OCI-LY7 (cell line): ENCODE measurements around the gene TFEB. TPM values are rescaled to one million over a fixed set of nuclear protein-coding genes. Genes with fewer than 3 reads are reported as not detected.

Experiments used
- BruUV-seq: library from RNA; stranded (reverse); fragments of 400-500 nt; replicated peaks from 2 replicates; lab custom pipeline; 2021; lab: Mats Ljungman, UMichigan
- CTCF ChIA-PET: fragments of 300-600 bp; sonication (Branson Sonifier 250); formaldehyde crosslinking; loops from one replicate; lab custom pipeline; 2022; ENCODE audit warnings: antibody characterized with exemption; ENCODE audit not compliant: unreplicated experiment; lab: Charles Lee
- POLR2A ChIA-PET: fragments of 300-600 bp; sonication (Branson Sonifier 250); formaldehyde crosslinking; loops from one replicate; lab custom pipeline; 2022; ENCODE audit warnings: antibody characterized with exemption; lab: Charles Lee
- DNase-seq: peaks from one replicate; pipeline ENCODE4 v3.0.0-alpha.2; 2015; ENCODE audit warnings: low spot score
- H2AFZ ChIP-seq: fragments of 200-600 bp; sonication (generic), shearing (Covaris generic); 2 replicates; pipeline ENCODE4 v1.6.1; 2014; ENCODE audit warnings: mild to moderate bottlenecking, antibody characterized with exemption, low read length, moderate library complexity
- H3K27ac ChIP-seq: fragments of 200-600 bp; sonication (generic); 2 replicates; pipeline ENCODE4 v1.5.1; 2014; ENCODE audit warnings: mixed run types, low read depth, mild to moderate bottlenecking, moderate library complexity, low read length, inconsistent platforms; ENCODE audit not compliant: poor library complexity, severe bottlenecking
- H3K36me3 ChIP-seq: fragments of 200-600 bp; sonication (generic); 2 replicates; pipeline ENCODE4 v1.6.1; 2014; ENCODE audit warnings: mild to moderate bottlenecking, antibody characterized with exemption, low read length, moderate library complexity, mixed read lengths; ENCODE audit not compliant: insufficient read depth
- H3K4me1 ChIP-seq: fragments of 200-600 bp; sonication (generic); 2 replicates; pipeline ENCODE4 v1.5.1; 2014; ENCODE audit warnings: mild to moderate bottlenecking, low read length; ENCODE audit not compliant: insufficient read depth, poor library complexity, severe bottlenecking
- H3K4me2 ChIP-seq: fragments of 200-600 bp; sonication (generic); 2 replicates; pipeline ENCODE4 v1.6.1; 2014; ENCODE audit warnings: mild to moderate bottlenecking, low read length
- H3K4me3 ChIP-seq: fragments of 200-600 bp; sonication (generic); 2 replicates; pipeline ENCODE4 v1.5.1; 2014; ENCODE audit warnings: mild to moderate bottlenecking, low read depth, low read length; ENCODE audit not compliant: poor library complexity, severe bottlenecking
- H3K79me2 ChIP-seq: fragments of 200-600 bp; sonication (generic); 2 replicates; pipeline ENCODE4 v1.6.1; 2016; ENCODE audit warnings: low read depth, mild to moderate bottlenecking, low read length, moderate library complexity, mixed read lengths; ENCODE audit not compliant: insufficient read depth
- H3K9me2 ChIP-seq: fragments of 200-600 bp; sonication (generic); 2 replicates; pipeline ENCODE4 v1.6.1; 2016; ENCODE audit warnings: mild to moderate bottlenecking, low read length, mixed read lengths; ENCODE audit not compliant: insufficient read depth
- H3K9me3 ChIP-seq: fragments of 200-600 bp; sonication (generic); 2 replicates; pipeline ENCODE4 v1.6.1; 2014; ENCODE audit warnings: mild to moderate bottlenecking, mixed run types, low read length, mixed read lengths
- H4K20me1 ChIP-seq: fragments of 200-600 bp; sonication (generic); 2 replicates; pipeline ENCODE4 v1.6.1; 2014; ENCODE audit warnings: mild to moderate bottlenecking, antibody characterized with exemption, low read length, moderate library complexity, mixed read lengths; ENCODE audit not compliant: insufficient read depth
- EZH2phosphoT487 ChIP-seq: fragments of 200-600 bp; sonication (generic); IDR thresholded peaks from 2 replicates; pipeline ENCODE4 v1.6.1; 2018; ENCODE audit warnings: low read depth, borderline replicate concordance, mild to moderate bottlenecking, mixed run types, antibody characterized with exemption, low read length, moderate library complexity, mixed read lengths
- intact Hi-C: fragments of 100-400 bp; cut with micrococcal nuclease; formaldehyde crosslinking; loops from one replicate; pipeline ENCODE4 v1.10.0; 2022; ENCODE audit not compliant: unreplicated experiment
- total RNA-seq, 2 experiments: library from RNA; depleted of rRNA in 1 of 2; stranded (reverse); fragments of >200 nt in 1 of 2; shearing (Covaris generic) in 1 of 2; gene quantifications; 2 replicates each; pipeline ENCODE4 v1.2.3, GENCODE V29; 2014 to 2022
- TF ChIP-seq, protein P1 (sequence below): fragments of 200-600 bp; sonication (generic); conservative IDR thresholded peaks from 2 replicates; pipeline ENCODE4 v1.5.1; 2014; ENCODE audit warnings: mild to moderate bottlenecking, antibody characterized with exemption, low read length, moderate library complexity, mixed read lengths

Gene TFEB
- total RNA-seq, 2 experiments from 2014 or later, result 36.8 to 60.0 TPM

DNA sequence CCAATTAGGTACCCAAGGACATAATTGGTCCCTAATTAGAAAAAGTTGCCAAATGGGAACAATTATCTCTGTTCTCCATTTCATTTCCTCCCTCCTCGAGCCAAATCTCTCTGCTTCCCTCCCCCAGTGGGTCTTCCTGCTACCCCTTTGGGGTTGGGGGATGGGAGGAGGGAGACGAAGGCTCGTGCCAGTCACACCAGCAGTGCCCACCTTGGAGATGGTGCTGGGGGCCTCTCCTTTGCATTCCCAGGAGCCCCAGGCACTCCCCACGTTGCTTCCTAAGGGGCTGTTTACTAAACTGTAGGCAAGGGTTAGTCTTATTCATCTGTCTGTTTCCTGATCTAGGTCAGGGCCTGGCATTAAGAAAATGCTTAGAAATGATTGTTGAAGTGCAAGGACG is 64.0 kb downstream of the TFEB start:
- Histone ChIP-seq H3K4me3 (no peak overlapping the region), H3K27ac (no peak overlapping the region), H3K4me1 (no peaks in the 10 kb centered on the region), H3K36me3 (no peaks in the 10 kb centered on the region), H2AFZ (no peak overlapping the region), H4K20me1 (no peaks in the 10 kb centered on the region), H3K79me2 (no peaks in the 10 kb centered on the region), H3K4me2 (no peak overlapping the region), H3K9me3 (no peaks in the 10 kb centered on the region), H3K9me2 (no peaks in the 10 kb centered on the region)
- TF ChIP-seq EZH2phosphoT487, result no peak
- TF ChIP-seq, protein P1, sequence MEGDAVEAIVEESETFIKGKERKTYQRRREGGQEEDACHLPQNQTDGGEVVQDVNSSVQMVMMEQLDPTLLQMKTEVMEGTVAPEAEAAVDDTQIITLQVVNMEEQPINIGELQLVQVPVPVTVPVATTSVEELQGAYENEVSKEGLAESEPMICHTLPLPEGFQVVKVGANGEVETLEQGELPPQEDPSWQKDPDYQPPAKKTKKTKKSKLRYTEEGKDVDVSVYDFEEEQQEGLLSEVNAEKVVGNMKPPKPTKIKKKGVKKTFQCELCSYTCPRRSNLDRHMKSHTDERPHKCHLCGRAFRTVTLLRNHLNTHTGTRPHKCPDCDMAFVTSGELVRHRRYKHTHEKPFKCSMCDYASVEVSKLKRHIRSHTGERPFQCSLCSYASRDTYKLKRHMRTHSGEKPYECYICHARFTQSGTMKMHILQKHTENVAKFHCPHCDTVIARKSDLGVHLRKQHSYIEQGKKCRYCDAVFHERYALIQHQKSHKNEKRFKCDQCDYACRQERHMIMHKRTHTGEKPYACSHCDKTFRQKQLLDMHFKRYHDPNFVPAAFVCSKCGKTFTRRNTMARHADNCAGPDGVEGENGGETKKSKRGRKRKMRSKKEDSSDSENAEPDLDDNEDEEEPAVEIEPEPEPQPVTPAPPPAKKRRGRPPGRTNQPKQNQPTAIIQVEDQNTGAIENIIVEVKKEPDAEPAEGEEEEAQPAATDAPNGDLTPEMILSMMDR, result no peak
- no TSS peak for BruUV-seq
- ChIA-PET CTCF (no interaction called here), POLR2A (no interaction called here)
- intact Hi-C loops, result no loop called here
- no peak for DNase-seq

DNA sequence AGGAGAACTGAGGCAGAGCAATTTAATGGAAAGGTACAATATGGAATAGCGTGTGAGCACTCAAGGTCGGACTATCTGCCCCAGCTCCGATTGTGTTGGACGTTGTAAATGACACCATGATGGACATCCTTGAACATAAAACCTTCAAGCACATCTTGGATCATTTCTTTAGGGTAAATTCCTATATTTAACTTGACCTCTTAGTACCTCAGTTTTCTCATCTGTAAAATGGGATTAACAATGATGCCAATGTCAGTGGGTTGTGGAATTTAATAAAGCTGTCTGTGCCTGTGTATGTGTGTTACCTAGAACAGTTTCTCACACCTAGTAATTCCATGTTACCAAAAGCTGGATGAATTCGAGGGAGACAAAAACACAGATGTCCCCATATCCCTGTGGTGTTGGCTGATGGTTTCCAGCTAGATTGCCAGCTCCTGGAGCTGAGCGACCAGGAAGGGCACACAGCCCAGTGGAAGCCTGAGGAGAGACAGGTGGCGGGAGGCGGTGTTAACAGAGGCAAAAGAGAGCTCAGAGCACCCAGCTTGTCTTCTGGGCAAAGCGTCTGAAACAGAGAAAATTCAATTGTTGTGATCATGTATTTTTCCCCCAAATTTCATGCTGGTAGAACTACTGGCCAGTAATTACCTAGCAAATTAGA is 64.6 kb downstream of the TFEB start:
- ChIA-PET POLR2A (no interaction called here), CTCF (no interaction called here)
- no peak for TF ChIP-seq EZH2phosphoT487
- TF ChIP-seq, protein P1, result no peak
- no peaks in the 10 kb centered on the region for H3K9me3 ChIP-seq
- H3K4me3 ChIP-seq, result no peak overlapping the region
- no peaks in the 10 kb centered on the region for H3K9me2 ChIP-seq
- H3K79me2 ChIP-seq, result no peaks in the 10 kb centered on the region
- H3K27ac ChIP-seq, result no peak overlapping the region
- H3K4me2 ChIP-seq, result no peak overlapping the region
- intact Hi-C loops, result no loop called here
- no peaks in the 10 kb centered on the region for H3K36me3 ChIP-seq
- no peaks in the 10 kb centered on the region for H4K20me1 ChIP-seq
- no TSS peak for BruUV-seq
- DNase-seq, result no peak
- H3K4me1 ChIP-seq, result no peaks in the 10 kb centered on the region
- H2AFZ ChIP-seq, result no peak overlapping the region

DNA sequence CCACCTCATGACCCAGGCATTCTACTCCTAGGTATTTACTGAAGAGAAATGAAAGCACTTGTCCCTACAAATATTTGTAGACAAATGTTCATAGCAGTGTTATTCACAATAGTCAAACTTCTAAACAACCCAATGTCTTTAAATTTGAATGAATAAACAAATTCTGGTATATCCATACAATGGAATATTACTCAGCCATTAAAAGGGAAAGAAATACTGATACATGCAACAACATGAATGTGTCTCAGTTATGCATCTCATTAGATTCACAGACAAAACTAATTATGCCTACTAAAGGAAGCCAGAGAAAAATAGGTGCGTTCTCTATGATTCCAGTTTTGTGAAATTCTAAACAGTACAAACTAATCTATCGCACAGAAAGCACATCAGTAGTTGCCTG is 66.4 kb downstream of the TFEB start:
- Histone ChIP-seq H3K4me1 (no peaks in the 10 kb centered on the region), H2AFZ (no peak overlapping the region), H3K4me2 (no peak overlapping the region), H4K20me1 (no peaks in the 10 kb centered on the region), H3K27ac (no peak overlapping the region), H3K9me2 (no peaks in the 10 kb centered on the region), H3K79me2 (no peaks in the 10 kb centered on the region), H3K9me3 (no peaks in the 10 kb centered on the region), H3K36me3 (no peaks in the 10 kb centered on the region), H3K4me3 (no peak overlapping the region)
- CTCF ChIA-PET, result no interaction called here
- BruUV-seq, result no TSS peak
- intact Hi-C loops, result no loop called here
- POLR2A ChIA-PET, result no interaction called here
- no peak for DNase-seq
- TF ChIP-seq, protein P1, result no peak
- TF ChIP-seq EZH2phosphoT487, result no peak
